WTC11 (cell line): ENCODE results near the gene PIK3CB.

ENCODE experiments used
- CREB1 ChIP-seq: sonication (generic); formaldehyde crosslinking; IDR thresholded peaks from 2 replicates; pipeline ENCODE4 v1.8.0; 2023; ENCODE audit warnings: mild to moderate bottlenecking, missing genetic modification reagents
- ESRRA ChIP-seq: sonication (generic); formaldehyde crosslinking; IDR thresholded peaks from 2 replicates; pipeline ENCODE4 v1.8.1; 2022; ENCODE audit warnings: mild to moderate bottlenecking, missing genetic modification reagents, borderline replicate concordance
- IRF2 ChIP-seq: sonication (generic); formaldehyde crosslinking; IDR thresholded peaks from 2 replicates; pipeline ENCODE4 v1.8.0; 2022; ENCODE audit warnings: low read depth, missing genetic modification reagents, borderline replicate concordance
- KAT7 ChIP-seq: sonication (generic); formaldehyde crosslinking; IDR thresholded peaks from 2 replicates; pipeline ENCODE4 v1.8.1; 2023; ENCODE audit warnings: missing genetic modification reagents, mild to moderate bottlenecking, borderline replicate concordance
- MXD4 ChIP-seq: fragments of 250-450 bp; sonication (Bioruptor Pico); IDR thresholded peaks from 2 replicates; pipeline ENCODE4 v1.8.0; 2021; ENCODE audit warnings: mild to moderate bottlenecking, moderate library complexity, borderline replicate concordance
- NFE2L1 ChIP-seq: sonication (generic); formaldehyde crosslinking; IDR thresholded peaks from 2 replicates; pipeline ENCODE4 v1.8.1; 2023; ENCODE audit warnings: missing genetic modification reagents
- ZNF232 ChIP-seq: sonication (generic); formaldehyde crosslinking; IDR thresholded peaks from 2 replicates; pipeline ENCODE4 v1.8.0; 2022; ENCODE audit warnings: mild to moderate bottlenecking, missing genetic modification reagents
- ZNF317 ChIP-seq: sonication (generic); formaldehyde crosslinking; IDR thresholded peaks from 2 replicates; pipeline ENCODE4 v1.8.1; 2023; ENCODE audit warnings: low read depth, mild to moderate bottlenecking, moderate library complexity, missing genetic modification reagents, borderline replicate concordance
- ZNF423 ChIP-seq: fragments of 250-450 bp; sonication (Bioruptor Pico); IDR thresholded peaks from 2 replicates; pipeline ENCODE4 v2.1.2; 2022; ENCODE audit warnings: mild to moderate bottlenecking, moderate library complexity
- TF ChIP-seq, protein P1 (sequence below): fragments of 200-600 bp; IDR thresholded peaks from 2 replicates; pipeline ENCODE4 v1.8.0; 2022; ENCODE audit warnings: antibody characterized with exemption
- TF ChIP-seq, protein P2 (sequence below): sonication (generic); formaldehyde crosslinking; IDR thresholded peaks from 2 replicates; pipeline ENCODE4 v1.8.1; 2022; ENCODE audit warnings: low read depth, missing genetic modification reagents, borderline replicate concordance
- TF ChIP-seq, protein P3 (sequence below): sonication (generic); formaldehyde crosslinking; IDR thresholded peaks from 2 replicates; pipeline ENCODE4 v1.8.1; 2022; ENCODE audit warnings: missing genetic modification reagents, borderline replicate concordance
- TF ChIP-seq, protein P4 (sequence below): sonication (generic); formaldehyde crosslinking; IDR thresholded peaks from 2 replicates; pipeline ENCODE4 v1.8.0; 2022; ENCODE audit warnings: mild to moderate bottlenecking, missing genetic modification reagents

DNA sequence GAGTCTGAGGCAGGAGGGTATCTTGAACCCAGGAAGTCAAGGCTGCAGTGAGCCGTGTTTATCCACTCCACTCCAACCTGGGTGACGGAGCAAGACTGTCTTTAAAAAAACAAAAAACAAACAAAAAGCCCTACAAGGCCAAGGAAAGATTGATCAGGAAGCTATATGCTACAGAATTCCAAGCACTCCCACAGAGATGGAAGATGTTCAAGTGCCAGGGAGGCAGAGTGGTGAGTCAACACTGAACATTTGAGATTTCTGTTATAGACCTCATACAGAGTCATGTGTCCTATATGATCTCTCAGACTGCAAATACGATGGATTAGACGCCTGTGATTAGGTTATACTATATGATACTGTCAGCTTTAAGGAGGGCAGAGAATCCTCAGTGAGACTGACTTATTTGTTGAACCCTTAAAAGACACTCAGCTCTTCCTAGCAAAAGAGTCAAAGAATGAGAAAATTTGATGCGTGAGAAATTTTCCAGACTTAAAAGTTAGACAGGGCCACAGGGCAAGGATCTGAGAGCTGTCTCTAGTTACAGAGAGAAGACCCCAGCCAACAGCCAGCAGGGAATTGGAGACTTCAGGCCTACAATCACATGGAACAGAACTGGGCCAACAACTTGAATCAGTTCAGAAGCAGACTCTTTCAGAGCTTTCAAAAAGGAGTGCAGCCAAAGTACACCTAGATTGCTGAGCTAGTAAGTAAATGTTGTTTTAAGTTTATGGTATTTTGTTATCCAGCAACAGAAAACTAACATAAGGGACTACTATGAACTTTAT is 107.6 kb downstream of the PIK3CB start:
- TF ChIP-seq, protein P1, sequence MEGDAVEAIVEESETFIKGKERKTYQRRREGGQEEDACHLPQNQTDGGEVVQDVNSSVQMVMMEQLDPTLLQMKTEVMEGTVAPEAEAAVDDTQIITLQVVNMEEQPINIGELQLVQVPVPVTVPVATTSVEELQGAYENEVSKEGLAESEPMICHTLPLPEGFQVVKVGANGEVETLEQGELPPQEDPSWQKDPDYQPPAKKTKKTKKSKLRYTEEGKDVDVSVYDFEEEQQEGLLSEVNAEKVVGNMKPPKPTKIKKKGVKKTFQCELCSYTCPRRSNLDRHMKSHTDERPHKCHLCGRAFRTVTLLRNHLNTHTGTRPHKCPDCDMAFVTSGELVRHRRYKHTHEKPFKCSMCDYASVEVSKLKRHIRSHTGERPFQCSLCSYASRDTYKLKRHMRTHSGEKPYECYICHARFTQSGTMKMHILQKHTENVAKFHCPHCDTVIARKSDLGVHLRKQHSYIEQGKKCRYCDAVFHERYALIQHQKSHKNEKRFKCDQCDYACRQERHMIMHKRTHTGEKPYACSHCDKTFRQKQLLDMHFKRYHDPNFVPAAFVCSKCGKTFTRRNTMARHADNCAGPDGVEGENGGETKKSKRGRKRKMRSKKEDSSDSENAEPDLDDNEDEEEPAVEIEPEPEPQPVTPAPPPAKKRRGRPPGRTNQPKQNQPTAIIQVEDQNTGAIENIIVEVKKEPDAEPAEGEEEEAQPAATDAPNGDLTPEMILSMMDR, result no peak
- no peak for TF ChIP-seq ESRRA (CRISPR knock-in tag)
- no peak for TF ChIP-seq NFE2L1 (CRISPR knock-in tag)
- no peak for TF ChIP-seq CREB1 (CRISPR knock-in tag)
- no peak for TF ChIP-seq KAT7 (CRISPR knock-in tag)
- TF ChIP-seq, protein P2, sequence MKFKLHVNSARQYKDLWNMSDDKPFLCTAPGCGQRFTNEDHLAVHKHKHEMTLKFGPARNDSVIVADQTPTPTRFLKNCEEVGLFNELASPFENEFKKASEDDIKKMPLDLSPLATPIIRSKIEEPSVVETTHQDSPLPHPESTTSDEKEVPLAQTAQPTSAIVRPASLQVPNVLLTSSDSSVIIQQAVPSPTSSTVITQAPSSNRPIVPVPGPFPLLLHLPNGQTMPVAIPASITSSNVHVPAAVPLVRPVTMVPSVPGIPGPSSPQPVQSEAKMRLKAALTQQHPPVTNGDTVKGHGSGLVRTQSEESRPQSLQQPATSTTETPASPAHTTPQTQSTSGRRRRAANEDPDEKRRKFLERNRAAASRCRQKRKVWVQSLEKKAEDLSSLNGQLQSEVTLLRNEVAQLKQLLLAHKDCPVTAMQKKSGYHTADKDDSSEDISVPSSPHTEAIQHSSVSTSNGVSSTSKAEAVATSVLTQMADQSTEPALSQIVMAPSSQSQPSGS (CRISPR knock-in tag), result no peak
- TF ChIP-seq, protein P3, sequence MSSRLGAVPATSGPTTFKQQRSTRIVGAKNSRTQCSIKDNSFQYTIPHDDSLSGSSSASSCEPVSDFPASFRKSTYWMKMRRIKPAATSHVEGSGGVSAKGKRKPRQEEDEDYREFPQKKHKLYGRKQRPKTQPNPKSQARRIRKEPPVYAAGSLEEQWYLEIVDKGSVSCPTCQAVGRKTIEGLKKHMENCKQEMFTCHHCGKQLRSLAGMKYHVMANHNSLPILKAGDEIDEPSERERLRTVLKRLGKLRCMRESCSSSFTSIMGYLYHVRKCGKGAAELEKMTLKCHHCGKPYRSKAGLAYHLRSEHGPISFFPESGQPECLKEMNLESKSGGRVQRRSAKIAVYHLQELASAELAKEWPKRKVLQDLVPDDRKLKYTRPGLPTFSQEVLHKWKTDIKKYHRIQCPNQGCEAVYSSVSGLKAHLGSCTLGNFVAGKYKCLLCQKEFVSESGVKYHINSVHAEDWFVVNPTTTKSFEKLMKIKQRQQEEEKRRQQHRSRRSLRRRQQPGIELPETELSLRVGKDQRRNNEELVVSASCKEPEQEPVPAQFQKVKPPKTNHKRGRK (CRISPR knock-in tag), result no peak
- no peak for TF ChIP-seq ZNF317 (CRISPR knock-in tag)
- TF ChIP-seq ZNF423, result no peak
- TF ChIP-seq ZNF232, result no peak
- TF ChIP-seq MXD4 (CRISPR knock-in tag), result no peak
- TF ChIP-seq, protein P4, sequence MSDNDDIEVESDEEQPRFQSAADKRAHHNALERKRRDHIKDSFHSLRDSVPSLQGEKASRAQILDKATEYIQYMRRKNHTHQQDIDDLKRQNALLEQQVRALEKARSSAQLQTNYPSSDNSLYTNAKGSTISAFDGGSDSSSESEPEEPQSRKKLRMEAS (CRISPR knock-in tag), result no peak
- no peak for TF ChIP-seq IRF2 (CRISPR knock-in tag)
